ENCODE results near the gene PUS1.

The PUS1 gene

GRCh38 chr12:131914179-131914702, 14.8 kb upstream of the PUS1 start:
- Mint-ChIP-seq H3K36me3 (ENCODE audit: low read depth) (no peaks in the 10 kb centered on the region), H3K27ac (no peak overlapping the region), H3K27me3 (ENCODE audit: low read depth) (no peaks in the 10 kb centered on the region), H3K4me3 (no peak overlapping the region), H3K9me3 (no peaks in the 10 kb centered on the region), H3K4me1 (no peaks in the 10 kb centered on the region)
- TF ChIP-seq CTCF (IDR thresholded peaks at IDR 0.05; ENCODE audit: unreplicated experiment in 3 of 3) = no peak

- Mint-ChIP-seq H3K36me3 (ENCODE audit: low read depth) (no peaks in the 10 kb centered on the region), H3K9me3 (no peaks in the 10 kb centered on the region), H3K27ac (no peak overlapping the region), H3K4me3 (no peak overlapping the region), H3K4me1 (no peaks in the 10 kb centered on the region), H3K27me3 (ENCODE audit: low read depth) (no peaks in the 10 kb centered on the region)
- no peak for TF ChIP-seq CTCF (IDR thresholded peaks at IDR 0.05; ENCODE audit: unreplicated experiment in 3 of 3)
Observed at GRCh38 chr12:131915000-131915689, 13.9 kb upstream of the PUS1 start.

GRCh38 chr12:131915823-131916222, 13.3 kb upstream of the PUS1 start:
- no peaks in the 10 kb centered on the region for H3K27me3 Mint-ChIP-seq (ENCODE audit: low read depth)
- no peak for TF ChIP-seq CTCF (IDR thresholded peaks at IDR 0.05; ENCODE audit: unreplicated experiment in 3 of 3)
- peaks cover 4% of the 10 kb centered on the region for H3K36me3 Mint-ChIP-seq (ENCODE audit: low read depth)
- H3K27ac Mint-ChIP-seq = no peak overlapping the region
- H3K4me3 Mint-ChIP-seq = no peak overlapping the region
- H3K4me1 Mint-ChIP-seq = no peaks in the 10 kb centered on the region
- H3K9me3 Mint-ChIP-seq = no peaks in the 10 kb centered on the region

GRCh38 chr12:131916306-131917138, 12.6 kb upstream of the PUS1 start:
- no peaks in the 10 kb centered on the region for H3K4me1 Mint-ChIP-seq
- no peaks in the 10 kb centered on the region for H3K27me3 Mint-ChIP-seq (ENCODE audit: low read depth)
- TF ChIP-seq CTCF (IDR thresholded peaks at IDR 0.05; ENCODE audit: unreplicated experiment in 3 of 3) = no peak
- no peak overlapping the region for H3K27ac Mint-ChIP-seq
- no peak overlapping the region for H3K4me3 Mint-ChIP-seq
- H3K36me3 Mint-ChIP-seq (ENCODE audit: low read depth) = peaks cover 4% of the 10 kb centered on the region
- no peaks in the 10 kb centered on the region for H3K9me3 Mint-ChIP-seq

GRCh38 chr12:131917139-131917710, 11.9 kb upstream of the PUS1 start:
- Mint-ChIP-seq H3K27ac (no peak overlapping the region), H3K27me3 (ENCODE audit: low read depth) (no peaks in the 10 kb centered on the region), H3K9me3 (no peaks in the 10 kb centered on the region), H3K4me1 (no peaks in the 10 kb centered on the region), H3K36me3 (ENCODE audit: low read depth) (peaks cover 7% of the 10 kb centered on the region), H3K4me3 (no peak overlapping the region)
- no peak for TF ChIP-seq CTCF (IDR thresholded peaks at IDR 0.05; ENCODE audit: unreplicated experiment in 3 of 3)

All from nephron (organoid).